OCI-LY1 (cell line): ENCODE results near the gene AGRN.
"Not testable (repeated sequence)": the region's sequence is repeated elsewhere in the genome, so short reads cannot be mapped to it uniquely, and the experiment has no call there.

Experiments
- EZH2 ChIP-seq: fragments of 200-600 bp; sonication (generic), shearing (Covaris generic); IDR thresholded peaks from 2 replicates; pipeline ENCODE4 v1.8.0; 2017; ENCODE audit warnings: borderline replicate concordance, mixed run types, mild to moderate bottlenecking, antibody characterized with exemption, low read length, moderate library complexity, mixed read lengths
- TF ChIP-seq, protein P1 (sequence below): fragments of 200-600 bp; sonication (generic), shearing (Covaris generic); IDR thresholded peaks from 2 replicates; pipeline ENCODE4 v1.5.1; 2017; ENCODE audit warnings: mild to moderate bottlenecking, antibody characterized with exemption, low read length, moderate library complexity, mixed read lengths

DNA sequence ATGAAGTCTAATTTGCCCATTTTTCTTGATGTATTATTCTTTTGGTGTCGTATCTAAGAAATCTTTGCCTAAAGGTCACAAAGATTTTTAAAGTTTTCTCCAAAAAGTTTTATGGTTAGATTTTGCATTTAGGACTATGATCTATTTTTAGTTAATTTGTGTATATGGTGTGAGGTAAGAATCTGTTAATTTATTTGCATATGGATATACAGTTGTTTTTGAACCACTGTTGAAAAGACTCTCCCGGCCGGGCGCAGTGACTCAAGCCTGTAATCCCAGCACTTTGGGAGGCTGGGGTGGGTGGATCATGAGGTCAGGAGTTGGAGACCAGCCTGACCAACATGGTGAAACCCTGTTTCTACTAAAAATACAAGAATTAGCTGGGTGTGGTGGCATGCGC, 31.9 kb upstream of the AGRN start:
- TF ChIP-seq, protein P1, sequence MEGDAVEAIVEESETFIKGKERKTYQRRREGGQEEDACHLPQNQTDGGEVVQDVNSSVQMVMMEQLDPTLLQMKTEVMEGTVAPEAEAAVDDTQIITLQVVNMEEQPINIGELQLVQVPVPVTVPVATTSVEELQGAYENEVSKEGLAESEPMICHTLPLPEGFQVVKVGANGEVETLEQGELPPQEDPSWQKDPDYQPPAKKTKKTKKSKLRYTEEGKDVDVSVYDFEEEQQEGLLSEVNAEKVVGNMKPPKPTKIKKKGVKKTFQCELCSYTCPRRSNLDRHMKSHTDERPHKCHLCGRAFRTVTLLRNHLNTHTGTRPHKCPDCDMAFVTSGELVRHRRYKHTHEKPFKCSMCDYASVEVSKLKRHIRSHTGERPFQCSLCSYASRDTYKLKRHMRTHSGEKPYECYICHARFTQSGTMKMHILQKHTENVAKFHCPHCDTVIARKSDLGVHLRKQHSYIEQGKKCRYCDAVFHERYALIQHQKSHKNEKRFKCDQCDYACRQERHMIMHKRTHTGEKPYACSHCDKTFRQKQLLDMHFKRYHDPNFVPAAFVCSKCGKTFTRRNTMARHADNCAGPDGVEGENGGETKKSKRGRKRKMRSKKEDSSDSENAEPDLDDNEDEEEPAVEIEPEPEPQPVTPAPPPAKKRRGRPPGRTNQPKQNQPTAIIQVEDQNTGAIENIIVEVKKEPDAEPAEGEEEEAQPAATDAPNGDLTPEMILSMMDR: not testable (repeated sequence)
- TF ChIP-seq EZH2: not testable (repeated sequence)
